ENCODE measurements around the gene SLC43A2. TPM values are rescaled to one million over a fixed set of nuclear protein-coding genes. Genes with fewer than 3 reads are reported as not detected.

Gene SLC43A2
- total RNA-seq, 1 donor from 2014 or later = 2.4 TPM

DNA sequence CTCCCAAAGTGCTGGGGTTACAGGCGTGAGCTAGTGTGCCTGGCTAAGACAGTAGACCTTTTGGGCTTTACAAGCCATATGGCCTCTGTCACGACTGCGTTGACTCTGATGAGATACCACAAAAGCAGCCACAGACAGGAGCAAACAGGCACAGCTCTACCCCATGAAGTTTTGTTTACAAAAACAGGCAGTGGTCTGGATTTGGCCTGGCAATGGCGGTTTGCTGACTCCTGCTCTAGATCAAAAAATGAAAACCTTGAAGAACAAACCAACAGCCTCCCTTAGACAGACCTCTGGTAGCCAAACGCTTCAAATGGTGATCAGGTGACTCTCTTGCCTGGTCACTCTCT is 20.7 kb downstream of the SLC43A2 start:
- no peak for TF ChIP-seq CTCF (IDR thresholded peaks at IDR 0.05; ENCODE audit: insufficient read depth, low read length, severe bottlenecking)
- Histone ChIP-seq H3K27me3 (ENCODE audit: control insufficient read depth, insufficient read depth, low read length) (no peaks in the 10 kb centered on the region), H3K4me3 (ENCODE audit: low read depth, low read length) (no peak overlapping the region), H3K36me3 (ENCODE audit: control insufficient read depth, insufficient read depth, low read length) (no peaks in the 10 kb centered on the region)
- DNase-seq (ENCODE audit: low read depth) (no peak), FAIRE-seq (no peak)

DNA sequence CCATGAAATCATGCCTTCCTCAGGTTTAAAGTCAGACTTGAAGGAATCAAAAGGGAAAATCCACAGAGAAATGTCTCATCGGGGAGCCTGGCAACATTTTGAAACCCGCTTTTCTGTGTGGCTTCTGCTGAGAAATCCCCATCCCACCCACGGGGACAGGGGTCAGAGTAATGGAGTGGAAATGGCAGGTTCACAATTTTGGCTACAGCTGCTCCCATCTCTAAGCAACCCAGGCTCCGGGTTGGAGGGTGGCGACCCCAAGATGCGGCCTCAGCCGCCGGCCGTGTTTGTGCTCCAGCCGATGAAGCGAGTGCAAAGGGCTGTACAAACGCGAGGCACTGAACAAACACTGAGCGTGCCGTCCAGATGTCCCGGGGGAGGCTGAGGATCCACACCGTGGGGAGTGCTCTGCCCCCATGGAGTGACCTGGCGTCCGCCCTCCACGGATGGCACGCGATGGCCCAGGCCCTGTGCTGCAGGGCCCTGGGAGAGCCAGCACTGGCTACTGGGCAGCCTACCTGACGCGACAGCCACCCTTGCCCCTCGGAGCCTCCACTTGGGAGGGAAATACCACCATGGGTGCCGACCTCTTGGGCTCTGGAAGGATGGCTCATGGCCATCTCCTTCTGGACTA is 22.2 kb downstream of the SLC43A2 start:
- no peak for FAIRE-seq

DNA sequence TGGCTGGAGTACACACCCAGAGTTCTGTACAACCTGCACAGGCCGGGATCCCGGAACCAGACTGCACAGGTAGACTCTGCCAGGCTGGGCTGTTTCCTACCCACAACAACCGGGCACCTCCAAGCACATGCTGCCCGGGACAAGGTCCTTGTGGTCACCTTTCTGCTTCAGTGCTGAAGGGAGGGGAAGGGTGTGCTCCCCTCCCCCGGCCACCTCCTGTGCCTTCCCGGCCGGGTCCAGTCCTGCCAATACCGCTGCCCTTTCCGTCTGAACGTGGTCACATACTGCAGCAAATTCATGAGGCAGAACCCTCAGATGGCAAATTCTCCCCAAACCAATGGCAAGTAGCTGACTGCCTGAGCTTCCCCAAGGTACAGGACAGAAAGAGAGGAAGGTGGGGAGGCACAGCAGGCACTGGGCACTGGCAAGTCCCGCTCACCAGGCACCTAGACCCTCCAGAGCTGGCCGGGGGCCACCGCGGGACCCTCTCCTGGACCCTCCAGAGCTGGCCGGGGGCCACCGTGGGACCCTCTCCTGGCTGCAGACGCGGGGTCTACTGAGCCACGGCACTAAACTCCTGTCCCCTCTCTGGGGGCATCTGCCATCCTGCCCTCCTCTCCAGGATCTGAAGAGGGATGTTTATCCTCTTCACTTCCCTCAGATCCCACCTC is 22.8 kb downstream of the SLC43A2 start:
- Histone ChIP-seq H3K36me3 (ENCODE audit: control insufficient read depth, insufficient read depth, low read length) (no peaks in the 10 kb centered on the region), H3K27me3 (ENCODE audit: control insufficient read depth, insufficient read depth, low read length) (no peaks in the 10 kb centered on the region), H3K4me3 (ENCODE audit: low read depth, low read length) (no peak overlapping the region)
- DNase-seq (ENCODE audit: low read depth) (no peak), FAIRE-seq (no peak)
- TF ChIP-seq CTCF (IDR thresholded peaks at IDR 0.05; ENCODE audit: insufficient read depth, low read length, severe bottlenecking) = no peak

More for the DNA sequence above, 22.2 kb downstream of the SLC43A2 start:
- H3K27me3 ChIP-seq (ENCODE audit: control insufficient read depth, insufficient read depth, low read length) = no peaks in the 10 kb centered on the region
- H3K4me3 ChIP-seq (ENCODE audit: low read depth, low read length) = no peak overlapping the region
- TF ChIP-seq CTCF (IDR thresholded peaks at IDR 0.05; ENCODE audit: insufficient read depth, low read length, severe bottlenecking) = no peak
- no peak for DNase-seq (ENCODE audit: low read depth)
- no peaks in the 10 kb centered on the region for H3K36me3 ChIP-seq (ENCODE audit: control insufficient read depth, insufficient read depth, low read length)

DNA sequence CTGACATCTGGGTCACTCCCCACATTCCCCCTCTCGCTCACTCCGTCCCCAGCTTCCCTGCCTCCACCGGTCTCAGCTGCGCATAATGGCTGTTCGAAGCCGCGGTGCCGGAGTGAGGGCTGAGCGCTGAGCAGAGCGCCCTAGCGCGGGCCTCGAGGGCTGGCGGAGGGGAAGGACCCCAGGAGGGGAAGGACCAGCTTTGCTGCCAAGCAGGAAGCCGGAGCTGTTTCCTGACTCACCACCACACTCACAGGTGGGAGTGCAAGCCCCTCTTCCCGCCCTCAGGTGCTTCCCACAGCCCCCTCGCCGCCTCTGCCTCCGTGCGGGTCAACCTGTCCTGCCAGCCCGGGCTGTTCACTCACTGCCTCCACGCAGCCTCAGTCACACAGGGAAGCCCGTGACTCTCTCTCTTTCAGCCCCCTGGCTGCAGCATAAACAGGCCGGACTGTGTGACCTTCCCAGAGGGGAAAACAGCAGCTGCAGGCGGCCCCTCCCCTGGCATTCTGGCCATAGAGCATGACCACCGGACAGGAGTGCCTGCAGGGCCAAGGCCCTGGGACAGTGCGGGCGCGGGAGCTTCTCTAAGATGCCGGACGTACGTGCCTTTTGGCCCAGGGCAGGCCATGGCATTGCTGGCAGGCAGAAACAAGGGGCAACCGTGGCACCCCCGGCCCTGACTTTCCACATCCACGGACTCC is 23.7 kb downstream of the SLC43A2 start:
- DNase-seq (ENCODE audit: low read depth) (no peak), FAIRE-seq (no peak)
- Histone ChIP-seq H3K4me3 (ENCODE audit: low read depth, low read length) (no peak overlapping the region), H3K27me3 (ENCODE audit: control insufficient read depth, insufficient read depth, low read length) (no peaks in the 10 kb centered on the region), H3K36me3 (ENCODE audit: control insufficient read depth, insufficient read depth, low read length) (no peaks in the 10 kb centered on the region)
- TF ChIP-seq CTCF (IDR thresholded peaks at IDR 0.05; ENCODE audit: insufficient read depth, low read length, severe bottlenecking) = no peak

DNA sequence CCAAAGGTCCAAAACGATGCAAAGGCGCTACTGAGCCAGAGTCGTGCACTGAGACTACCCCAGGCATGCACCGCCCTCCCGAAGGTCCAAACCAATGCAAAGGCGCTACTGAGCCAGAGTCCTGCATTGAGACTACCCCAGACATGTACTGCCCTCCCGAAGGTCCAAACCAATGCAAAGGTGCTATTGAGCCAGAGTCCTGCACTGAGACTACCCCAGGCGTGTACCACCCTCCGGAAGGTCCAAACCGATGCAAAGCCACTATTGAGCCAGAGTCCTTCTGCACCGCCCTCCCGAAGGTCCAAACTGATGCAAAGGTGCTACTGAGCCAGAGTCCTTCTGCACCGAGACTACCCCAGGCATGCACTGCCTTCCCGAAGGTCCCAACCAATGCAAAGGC is 27.1 kb downstream of the SLC43A2 start:
- no peak for FAIRE-seq
- TF ChIP-seq CTCF (IDR thresholded peaks at IDR 0.05; ENCODE audit: insufficient read depth, low read length, severe bottlenecking) = no peak
- no peaks in the 10 kb centered on the region for H3K27me3 ChIP-seq (ENCODE audit: control insufficient read depth, insufficient read depth, low read length)
- no peak overlapping the region for H3K4me3 ChIP-seq (ENCODE audit: low read depth, low read length)
- DNase-seq (ENCODE audit: low read depth) = no peak
- H3K36me3 ChIP-seq (ENCODE audit: control insufficient read depth, insufficient read depth, low read length) = no peaks in the 10 kb centered on the region

All from bronchial epithelial cell (primary cell).